Suprapubic skin (tissue), 4 donors: ENCODE measurements around the gene NBEA.

Experiments
- POLR2A ChIP-seq, 2 donors: fragments of 450-650 bp; IDR thresholded peaks; one replicate each; pipeline ENCODE4 v1.6.1; 2017; ENCODE audit warnings: antibody characterized with exemption in 2 of 2, mild to moderate bottlenecking in 2 of 2, moderate library complexity in 2 of 2
- POLR2AphosphoS5 ChIP-seq, 3 donors: sonication (generic); formaldehyde crosslinking; IDR thresholded peaks; one replicate each; pipeline ENCODE4 v1.6.1; 2017; ENCODE audit warnings: antibody characterized with exemption in 3 of 3

- TF ChIP-seq POLR2AphosphoS5 (IDR thresholded peaks at IDR 0.05) (no peak), POLR2A (IDR thresholded peaks at IDR 0.05) (no peak)
Observed at GRCh38 chr13:35479706-35480105, 537.6 kb downstream of the NBEA start.
